KOPT-K1 (cell line): Measurements from ENCODE around the gene CDO1.
A peak's percentile ranks its signal among the peaks of the same experiment; 100 is the strongest.
"Not testable (repeated sequence)": the region's sequence is repeated elsewhere in the genome, so short reads cannot be mapped to it uniquely, and the experiment has no call there.

Source experiments
- H3K27ac ChIP-seq: fragments of 200-600 bp; sonication (generic); 2 replicates; pipeline ENCODE4 v1.5.1; 2016; ENCODE audit warnings: antibody characterized with exemption, mild to moderate bottlenecking, low read depth, low read length; ENCODE audit not compliant: poor library complexity, severe bottlenecking
- H3K36me3 ChIP-seq: fragments of 200-600 bp; sonication (generic); 2 replicates; pipeline ENCODE4 v1.5.1; 2017; ENCODE audit warnings: antibody characterized with exemption, mild to moderate bottlenecking, low read length, moderate library complexity; ENCODE audit not compliant: insufficient read depth
- H3K9me3 ChIP-seq: fragments of 200-600 bp; sonication (generic); 2 replicates; pipeline ENCODE4 v1.5.1; 2017; ENCODE audit warnings: antibody characterized with exemption, low read length, mild to moderate bottlenecking; ENCODE audit not compliant: insufficient read depth, poor library complexity, severe bottlenecking

Gene CDO1

GRCh38 chr5:115813719-115814118 lies 2.7 kb downstream of the CDO1 start:
- Histone ChIP-seq H3K27ac (no peak overlapping the region), H3K9me3 (peaks cover 18% of the 10 kb centered on the region), H3K36me3 (no peaks in the 10 kb centered on the region)

GRCh38 chr5:115812372-115812771 lies 4.1 kb downstream of the CDO1 start:
- Histone ChIP-seq H3K36me3 (no peaks in the 10 kb centered on the region), H3K27ac (no peak overlapping the region), H3K9me3 (peaks cover 18% of the 10 kb centered on the region)

- peaks cover 18% of the 10 kb centered on the region for H3K9me3 ChIP-seq
- H3K27ac ChIP-seq: no peak overlapping the region
- no peaks in the 10 kb centered on the region for H3K36me3 ChIP-seq
Measured at GRCh38 chr5:115811406-115811805, 5.1 kb downstream of the CDO1 start.

- Histone ChIP-seq H3K9me3 (peaks cover 12% of the 10 kb centered on the region), H3K27ac (no peak overlapping the region), H3K36me3 (no peaks in the 10 kb centered on the region)
Measured at GRCh38 chr5:115810761-115811160, 5.7 kb downstream of the CDO1 start.

- Histone ChIP-seq H3K27ac (no peak overlapping the region), H3K36me3 (no peaks in the 10 kb centered on the region), H3K9me3 (peaks cover 4% of the 10 kb centered on the region)
Measured at GRCh38 chr5:115809946-115810345, 6.5 kb downstream of the CDO1 start.

- H3K9me3 ChIP-seq, H3K27ac ChIP-seq, H3K36me3 ChIP-seq: not testable (repeated sequence)
Measured at GRCh38 chr5:115808066-115808465, 8.4 kb downstream of the CDO1 start.

GRCh38 chr5:115807654-115808052 lies 8.8 kb downstream of the CDO1 start:
- H3K27ac ChIP-seq: no peak overlapping the region
- no peaks in the 10 kb centered on the region for H3K9me3 ChIP-seq

GRCh38 chr5:115806986-115807653 lies 9.3 kb downstream of the CDO1 start:
- H3K36me3 ChIP-seq: no peaks in the 10 kb centered on the region
- peak overlapping the region; percentile 15 for H3K27ac ChIP-seq
- no peaks in the 10 kb centered on the region for H3K9me3 ChIP-seq

More at GRCh38 chr5:115807654-115808052, 8.8 kb downstream of the CDO1 start:
- H3K36me3 ChIP-seq: no peaks in the 10 kb centered on the region

- no peaks in the 10 kb centered on the region for H3K9me3 ChIP-seq
- H3K27ac ChIP-seq: no peak overlapping the region
- H3K36me3 ChIP-seq: no peaks in the 10 kb centered on the region
Measured at GRCh38 chr5:115801984-115802383, 14.5 kb downstream of the CDO1 start.

GRCh38 chr5:115801152-115801551 lies 15.3 kb downstream of the CDO1 start:
- no peaks in the 10 kb centered on the region for H3K36me3 ChIP-seq
- H3K9me3 ChIP-seq: no peaks in the 10 kb centered on the region
- no peak overlapping the region for H3K27ac ChIP-seq

- Histone ChIP-seq H3K9me3 (no peaks in the 10 kb centered on the region), H3K27ac (no peak overlapping the region), H3K36me3 (no peaks in the 10 kb centered on the region)
Measured at GRCh38 chr5:115800108-115800507, 16.4 kb downstream of the CDO1 start.

- Histone ChIP-seq H3K36me3 (no peaks in the 10 kb centered on the region), H3K9me3 (no peaks in the 10 kb centered on the region), H3K27ac (no peak overlapping the region)
Measured at GRCh38 chr5:115798252-115798651, 18.2 kb downstream of the CDO1 start.

- no peak overlapping the region for H3K27ac ChIP-seq
- H3K9me3 ChIP-seq: no peaks in the 10 kb centered on the region
- no peaks in the 10 kb centered on the region for H3K36me3 ChIP-seq
Measured at GRCh38 chr5:115796656-115797055, 19.8 kb downstream of the CDO1 start.

- H3K9me3 ChIP-seq: no peaks in the 10 kb centered on the region
- H3K27ac ChIP-seq: no peak overlapping the region
- H3K36me3 ChIP-seq: no peaks in the 10 kb centered on the region
Measured at GRCh38 chr5:115795700-115796099, 20.8 kb downstream of the CDO1 start.

GRCh38 chr5:115788440-115788839 lies 28.0 kb downstream of the CDO1 start:
- Histone ChIP-seq H3K9me3 (no peaks in the 10 kb centered on the region), H3K27ac (no peak overlapping the region), H3K36me3 (no peaks in the 10 kb centered on the region)

GRCh38 chr5:115787426-115787825 lies 29.0 kb downstream of the CDO1 start:
- Histone ChIP-seq H3K27ac (no peak overlapping the region), H3K36me3 (no peaks in the 10 kb centered on the region), H3K9me3 (no peaks in the 10 kb centered on the region)
